Melanocyte of skin (primary cell): ENCODE results near the gene TAF9. TPM values are rescaled to one million over a fixed set of nuclear protein-coding genes. Genes with fewer than 3 reads are reported as not detected.

Experiments used
- total RNA-seq, 2 donors: library from RNA; depleted of rRNA; stranded (reverse); fragments of >200 nt; gene quantifications; 2 replicates each; pipeline ENCODE4 v1.2.3, GENCODE V29; 2012

The TAF9 gene, protein sequence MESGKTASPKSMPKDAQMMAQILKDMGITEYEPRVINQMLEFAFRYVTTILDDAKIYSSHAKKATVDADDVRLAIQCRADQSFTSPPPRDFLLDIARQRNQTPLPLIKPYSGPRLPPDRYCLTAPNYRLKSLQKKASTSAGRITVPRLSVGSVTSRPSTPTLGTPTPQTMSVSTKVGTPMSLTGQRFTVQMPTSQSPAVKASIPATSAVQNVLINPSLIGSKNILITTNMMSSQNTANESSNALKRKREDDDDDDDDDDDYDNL
- 10 to 100 TPM; 64.0 to 90.2 TPM for total RNA-seq

GRCh38 chr5:69369340-69370121 is at the start of gene TAF9, which contains the start of the genes AK6 and RAD17:
Gene TAF9 (minus strand): TSS chr5:69369520. CDS start chr5:69365737, 3,783 bp downstream.
Gene AK6 (minus strand): TSS chr5:69369520. CDS start chr5:69369490, 30 bp downstream.
Gene RAD17 (plus strand): TSS chr5:69369818. CDS start chr5:69372209, 2,391 bp downstream.

GRCh38 chr5:69414885-69415583 is 45.7 kb upstream of the TAF9 start, which contains the start of gene MARVELD2:
Gene MARVELD2 (plus strand): TSS chr5:69415116. CDS start chr5:69419386, 4,270 bp downstream.

Other genes with a start within 250 kb of the TAF9 start
- 100 to 1,000 TPM; 137 to 419 TPM for gene CCNB1, start 202.4 kb downstream of the TAF9 start, total RNA-seq
- 10 to 100 TPM; 10.3 to 12.3 TPM for gene CENPH, start 179.9 kb downstream of the TAF9 start, total RNA-seq
- 10 to 100 TPM; 29.3 to 46.6 TPM for gene CDK7, start 134.6 kb downstream of the TAF9 start, total RNA-seq
- gene CCDC125, start 36.7 kb downstream of the TAF9 start, total RNA-seq: 1 to 10 TPM; 2.4 to 2.7 TPM
- 10 to 100 TPM; 14.8 to 27.3 TPM for gene AK6, start within 50 bp of the TAF9 start, total RNA-seq
- 10 to 100 TPM; 23.4 to 24.6 TPM for gene RAD17, start 298 bp upstream of the TAF9 start, total RNA-seq
- 1 to 10 TPM; 1.0 to 2.0 TPM for gene MARVELD2, start 45.6 kb upstream of the TAF9 start, total RNA-seq
- gene OCLN, start 123.3 kb upstream of the TAF9 start, total RNA-seq: under 1 TPM; 0.34 to 1.00 TPM
- gene GTF2H2C, start 190.7 kb upstream of the TAF9 start, total RNA-seq: 10 to 100 TPM; 35.0 to 39.6 TPM